ENCODE results near the gene AURKAIP1.

AURKAIP1 gene

GRCh38 chr1:1421147-1421906, 46.3 kb upstream of the AURKAIP1 start, which contains the start of gene ANKRD65:
Gene ANKRD65 (minus strand): TSS chr1:1421276. CDS start chr1:1421005, 271 bp downstream.
- H3K4me2 ChIP-seq (ENCODE audit: low read length), result peak within 1 kb of the TSS; percentile 18
- H3K18ac ChIP-seq (ENCODE audit: low read length), result peak within 1 kb of the TSS; percentile 72
- H3K4ac ChIP-seq (ENCODE audit: low read depth, low read length), result peak within 1 kb of the TSS; percentile 96
- peak within 1 kb of the TSS; percentile 10 for H3K27ac ChIP-seq (ENCODE audit: low read depth, low read length)
- H3K9ac ChIP-seq (ENCODE audit: low read length), result peak within 1 kb of the TSS; percentile 62
- no peaks in the 10 kb centered on the region for H3K79me1 ChIP-seq (ENCODE audit: low read length)
- no peak within 1 kb of the TSS for H4K5ac ChIP-seq (ENCODE audit: low read length)
- no peaks in the 10 kb centered on the region for H3K27me3 ChIP-seq (ENCODE audit: insufficient read depth, low read length, poor library complexity)
- peak within 1 kb of the TSS; percentile 56 for H2BK120ac ChIP-seq (ENCODE audit: low read depth, low read length)
- H3K4me3 ChIP-seq (ENCODE audit: low read length), result no peak within 1 kb of the TSS
- peak within 1 kb of the TSS; percentile 67 for H4K8ac ChIP-seq (ENCODE audit: low read depth, low read length)
- DNase-seq, result no peak
- H3K4me1 ChIP-seq (ENCODE audit: control insufficient read depth, low read depth, low read length), result peaks cover 5% of the 10 kb centered on the region
- H3K36me3 ChIP-seq (ENCODE audit: control insufficient read depth, insufficient read depth, low read length), result no peaks in the 10 kb centered on the region
- H3K79me2 ChIP-seq (ENCODE audit: control insufficient read depth, insufficient read depth, low read length), result no peaks in the 10 kb centered on the region
- H2BK5ac ChIP-seq (ENCODE audit: low read length), result peak within 1 kb of the TSS; percentile 43
- no peak within 1 kb of the TSS for H3K23ac ChIP-seq (ENCODE audit: low read length)
- no peak within 1 kb of the TSS for H2BK15ac ChIP-seq (replicated peaks; ENCODE audit: low read depth)
- H3K56ac ChIP-seq (ENCODE audit: low read length), result peak within 1 kb of the TSS; percentile 75
- WGBS (ENCODE audit: extremely low coverage, insufficient coverage, low lambda C conversion rate), result no CpG with 5 or more reads among the region's 18 CpGs
- peak within 1 kb of the TSS; percentile 7 for H2AK5ac ChIP-seq (ENCODE audit: low read length)

DNA sequence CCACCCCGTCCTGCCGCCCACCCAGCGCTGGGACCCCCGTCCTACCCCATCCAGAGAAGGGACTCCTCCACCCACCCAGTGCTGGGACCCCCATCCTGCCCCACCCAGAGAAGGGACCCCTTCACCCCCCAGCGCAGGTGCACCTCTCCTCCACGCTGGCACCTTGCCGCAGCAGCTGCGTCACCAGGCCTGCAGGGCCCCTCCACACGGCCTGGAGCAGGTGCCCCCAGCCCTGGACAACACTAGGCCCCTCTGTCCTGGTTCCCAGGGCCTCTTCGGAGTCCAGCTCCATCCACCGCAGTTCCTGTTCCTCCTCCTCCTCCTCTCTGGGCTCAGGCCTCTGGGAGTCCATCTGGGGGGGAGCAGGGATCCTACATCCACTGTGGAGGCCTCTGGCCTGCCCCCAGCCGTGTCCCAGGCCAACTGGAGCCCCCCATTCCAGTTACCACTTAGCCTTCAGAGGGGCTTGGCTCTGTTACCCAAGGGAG, 45.7 kb upstream of the AURKAIP1 start:
- Histone ChIP-seq H2BK5ac (ENCODE audit: low read length) (no peak overlapping the region), H3K79me2 (ENCODE audit: control insufficient read depth, insufficient read depth, low read length) (no peaks in the 10 kb centered on the region), H3K36me3 (ENCODE audit: control insufficient read depth, insufficient read depth, low read length) (no peaks in the 10 kb centered on the region), H3K4me1 (ENCODE audit: control insufficient read depth, low read depth, low read length) (peaks cover 3% of the 10 kb centered on the region), H3K27me3 (ENCODE audit: insufficient read depth, low read length, poor library complexity) (no peaks in the 10 kb centered on the region), H3K79me1 (ENCODE audit: low read length) (no peaks in the 10 kb centered on the region), H3K4ac (ENCODE audit: low read depth, low read length) (peak overlapping the region; percentile 81), H3K4me3 (ENCODE audit: low read length) (no peak overlapping the region), H3K18ac (ENCODE audit: low read length) (peak overlapping the region; percentile 52), H3K23ac (ENCODE audit: low read length) (no peak overlapping the region), H4K5ac (ENCODE audit: low read length) (no peak overlapping the region), H4K8ac (ENCODE audit: low read depth, low read length) (peak overlapping the region; percentile 67), H3K9ac (ENCODE audit: low read length) (peak overlapping the region; percentile 11), H3K4me2 (ENCODE audit: low read length) (no peak overlapping the region), H3K56ac (ENCODE audit: low read length) (peak overlapping the region; percentile 64), H2AK5ac (ENCODE audit: low read length) (peak overlapping the region; percentile 7), H2BK15ac (replicated peaks; ENCODE audit: low read depth) (no peak overlapping the region), H2BK120ac (ENCODE audit: low read depth, low read length) (peak overlapping the region; percentile 3), H3K27ac (ENCODE audit: low read depth, low read length) (no peak overlapping the region)
- DNase-seq, result no peak
- no CpG with 5 or more reads among the region's 12 CpGs for WGBS (ENCODE audit: extremely low coverage, insufficient coverage, low lambda C conversion rate)

DNA sequence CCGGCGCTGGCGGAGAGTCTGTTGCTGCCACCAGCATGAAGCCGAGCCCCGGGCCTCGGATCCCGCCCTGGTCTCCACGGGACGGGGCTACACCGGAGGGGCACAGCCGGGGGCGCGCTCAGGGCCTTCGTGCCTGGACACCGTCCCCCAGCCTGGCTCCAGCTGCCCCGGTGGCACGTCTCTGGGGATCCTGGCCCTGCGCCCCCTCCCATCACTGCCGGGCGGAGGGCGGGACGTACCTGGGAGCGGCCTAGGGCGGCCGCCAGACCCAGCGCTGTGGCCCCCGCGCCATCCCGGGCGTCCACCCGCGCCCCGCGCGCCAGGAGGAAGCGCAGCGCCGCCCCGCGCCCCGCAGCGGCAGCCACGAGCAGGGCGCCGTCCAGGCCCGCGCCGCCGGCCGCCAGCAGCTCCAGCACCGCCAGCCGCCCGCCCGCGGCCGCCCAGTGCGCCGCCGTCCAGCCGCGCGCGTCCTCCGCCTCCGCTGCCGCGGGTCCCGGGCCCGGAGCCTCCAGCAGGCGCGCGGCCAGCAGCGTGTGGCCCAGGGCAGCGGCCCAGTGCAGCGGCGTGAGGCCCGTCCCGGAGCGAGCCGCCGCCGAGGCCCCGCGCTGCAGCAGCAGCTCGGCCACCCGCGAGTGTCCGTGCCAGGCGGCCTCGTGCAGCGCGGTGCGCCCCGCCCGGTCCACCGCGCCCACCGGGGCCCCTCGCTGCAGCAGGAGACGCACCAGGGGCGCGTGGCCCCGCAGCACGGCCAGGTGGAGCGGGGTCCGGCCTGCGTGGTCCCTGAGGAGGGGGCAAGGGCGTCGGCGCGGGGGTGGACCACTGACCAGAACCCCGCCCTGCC, 45.0 kb upstream of the AURKAIP1 start:
- no peaks in the 10 kb centered on the region for H3K79me1 ChIP-seq (ENCODE audit: low read length)
- peak overlapping the region; percentile 67 for H4K8ac ChIP-seq (ENCODE audit: low read depth, low read length)
- H3K56ac ChIP-seq (ENCODE audit: low read length), result peak overlapping the region; percentile 75
- H3K27me3 ChIP-seq (ENCODE audit: insufficient read depth, low read length, poor library complexity), result no peaks in the 10 kb centered on the region
- H3K9ac ChIP-seq (ENCODE audit: low read length), result peak overlapping the region; percentile 64
- no peaks in the 10 kb centered on the region for H3K36me3 ChIP-seq (ENCODE audit: control insufficient read depth, insufficient read depth, low read length)
- H2BK5ac ChIP-seq (ENCODE audit: low read length), result no peak overlapping the region
- no peak overlapping the region for H3K4me3 ChIP-seq (ENCODE audit: low read length)
- H4K5ac ChIP-seq (ENCODE audit: low read length), result no peak overlapping the region
- H2AK5ac ChIP-seq (ENCODE audit: low read length), result no peak overlapping the region
- no peak overlapping the region for H2BK15ac ChIP-seq (replicated peaks; ENCODE audit: low read depth)
- peaks cover 3% of the 10 kb centered on the region for H3K4me1 ChIP-seq (ENCODE audit: control insufficient read depth, low read depth, low read length)
- WGBS (ENCODE audit: extremely low coverage, insufficient coverage, low lambda C conversion rate), result no CpG with 5 or more reads among the region's 112 CpGs
- H3K18ac ChIP-seq (ENCODE audit: low read length), result peak overlapping the region; percentile 52
- H3K79me2 ChIP-seq (ENCODE audit: control insufficient read depth, insufficient read depth, low read length), result no peaks in the 10 kb centered on the region
- peak overlapping the region; percentile 3 for H2BK120ac ChIP-seq (ENCODE audit: low read depth, low read length)
- peak overlapping the region; percentile 81 for H3K4ac ChIP-seq (ENCODE audit: low read depth, low read length)
- peak overlapping the region; percentile 18 for H3K4me2 ChIP-seq (ENCODE audit: low read length)
- DNase-seq, result no peak
- H3K27ac ChIP-seq (ENCODE audit: low read depth, low read length), result no peak overlapping the region
- H3K23ac ChIP-seq (ENCODE audit: low read length), result no peak overlapping the region

GRCh38 chr1:1419363-1419812, 44.4 kb upstream of the AURKAIP1 start:
- WGBS (ENCODE audit: extremely low coverage, insufficient coverage, low lambda C conversion rate), result no CpG with 5 or more reads among the region's 21 CpGs
- Histone ChIP-seq H3K9ac (ENCODE audit: low read length) (peak overlapping the region; percentile 64), H3K79me1 (ENCODE audit: low read length) (no peaks in the 10 kb centered on the region), H3K79me2 (ENCODE audit: control insufficient read depth, insufficient read depth, low read length) (no peaks in the 10 kb centered on the region), H2BK5ac (ENCODE audit: low read length) (no peak overlapping the region), H3K27ac (ENCODE audit: low read depth, low read length) (no peak overlapping the region), H3K23ac (ENCODE audit: low read length) (no peak overlapping the region), H3K4me1 (ENCODE audit: control insufficient read depth, low read depth, low read length) (peaks cover 3% of the 10 kb centered on the region), H2BK15ac (replicated peaks; ENCODE audit: low read depth) (no peak overlapping the region), H2BK120ac (ENCODE audit: low read depth, low read length) (no peak overlapping the region), H3K27me3 (ENCODE audit: insufficient read depth, low read length, poor library complexity) (no peaks in the 10 kb centered on the region), H3K56ac (ENCODE audit: low read length) (peak overlapping the region; percentile 75), H3K4me2 (ENCODE audit: low read length) (no peak overlapping the region), H4K8ac (ENCODE audit: low read depth, low read length) (no peak overlapping the region), H3K36me3 (ENCODE audit: control insufficient read depth, insufficient read depth, low read length) (no peaks in the 10 kb centered on the region), H4K5ac (ENCODE audit: low read length) (no peak overlapping the region), H2AK5ac (ENCODE audit: low read length) (peak overlapping the region; percentile 88), H3K18ac (ENCODE audit: low read length) (peak overlapping the region; percentile 52), H3K4me3 (ENCODE audit: low read length) (no peak overlapping the region), H3K4ac (ENCODE audit: low read depth, low read length) (peak overlapping the region; percentile 66)
- no peak for DNase-seq

DNA sequence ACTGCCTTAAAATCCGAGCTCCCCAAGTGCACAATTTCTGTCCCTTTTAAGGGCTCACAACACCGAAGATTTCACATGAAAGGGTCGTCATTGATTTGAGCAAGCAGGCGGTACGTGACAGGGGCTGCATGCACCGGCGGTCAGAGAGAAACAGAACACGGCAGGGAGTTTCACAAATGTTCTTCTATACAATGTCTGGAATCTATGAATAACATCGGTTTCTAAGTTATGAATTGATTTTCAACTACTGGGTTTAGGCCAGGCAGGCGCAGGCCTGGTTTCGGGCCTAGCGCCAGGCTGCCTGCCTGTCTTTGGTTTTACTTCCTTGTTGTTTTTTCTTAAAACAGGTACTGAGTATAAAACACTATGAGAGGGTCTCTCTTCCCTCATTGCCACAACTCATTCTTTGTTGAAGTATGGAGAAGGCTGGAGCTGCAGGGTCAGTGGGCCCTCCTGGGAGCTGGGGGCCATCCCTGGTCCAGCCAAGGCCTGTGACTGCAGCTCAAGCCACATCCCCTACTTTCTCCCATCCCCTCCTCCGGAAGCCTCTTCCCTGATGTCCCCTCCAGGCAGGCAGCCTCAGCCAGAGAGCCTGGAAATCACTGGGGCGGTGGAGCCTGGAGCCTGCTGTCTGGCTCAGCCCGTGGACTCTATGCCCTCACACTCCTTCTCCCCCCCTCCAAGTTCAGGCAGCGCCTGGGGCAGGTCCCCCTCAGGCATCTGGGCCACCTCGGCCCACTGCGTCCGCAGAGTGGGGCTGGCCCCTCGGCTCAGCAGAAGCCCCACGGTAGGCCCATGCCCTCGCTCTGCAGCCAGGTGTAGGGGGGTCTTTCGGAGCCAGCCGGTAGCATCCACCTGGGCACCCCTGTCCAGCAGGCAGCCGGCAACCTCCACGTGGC, 43.7 kb upstream of the AURKAIP1 start:
- Histone ChIP-seq H3K9ac (ENCODE audit: low read length) (no peak overlapping the region), H3K23ac (ENCODE audit: low read length) (no peak overlapping the region), H3K4me2 (ENCODE audit: low read length) (no peak overlapping the region), H3K56ac (ENCODE audit: low read length) (peak overlapping the region; percentile 56), H2BK15ac (replicated peaks; ENCODE audit: low read depth) (no peak overlapping the region), H3K79me1 (ENCODE audit: low read length) (no peaks in the 10 kb centered on the region), H3K4me1 (ENCODE audit: control insufficient read depth, low read depth, low read length) (peaks cover 3% of the 10 kb centered on the region), H3K79me2 (ENCODE audit: control insufficient read depth, insufficient read depth, low read length) (no peaks in the 10 kb centered on the region), H3K36me3 (ENCODE audit: control insufficient read depth, insufficient read depth, low read length) (no peaks in the 10 kb centered on the region), H3K4me3 (ENCODE audit: low read length) (no peak overlapping the region), H4K5ac (ENCODE audit: low read length) (no peak overlapping the region), H2BK120ac (ENCODE audit: low read depth, low read length) (no peak overlapping the region), H3K18ac (ENCODE audit: low read length) (no peak overlapping the region), H3K4ac (ENCODE audit: low read depth, low read length) (peak overlapping the region; percentile 66), H3K27me3 (ENCODE audit: insufficient read depth, low read length, poor library complexity) (no peaks in the 10 kb centered on the region), H2AK5ac (ENCODE audit: low read length) (peak overlapping the region; percentile 88), H4K8ac (ENCODE audit: low read depth, low read length) (no peak overlapping the region), H2BK5ac (ENCODE audit: low read length) (no peak overlapping the region), H3K27ac (ENCODE audit: low read depth, low read length) (no peak overlapping the region)
- WGBS (ENCODE audit: extremely low coverage, insufficient coverage, low lambda C conversion rate), result no CpG with 5 or more reads among the region's 26 CpGs
- no peak for DNase-seq
